GM18870 (cell line): ENCODE results near the gene ENHO.

Source experiments
- ATAC-seq: cut with Tn5 transposase; IDR thresholded peaks from one replicate; pipeline ENCODE4 v1.9.1; 2021; ENCODE audit warnings: moderate library complexity; ENCODE audit not compliant: unreplicated experiment

Gene ENHO

GRCh38 chr9:34555936-34556525 lies 33.2 kb upstream of the ENHO start:
- ATAC-seq: no peak

GRCh38 chr9:34555500-34555899 lies 32.7 kb upstream of the ENHO start:
- ATAC-seq: no peak

- ATAC-seq: no peak
These were observed 32.2 kb upstream of the ENHO start for GRCh38 chr9:34555002-34555348.

- no peak for ATAC-seq
These were observed 31.6 kb upstream of the ENHO start for GRCh38 chr9:34554211-34555001.

GRCh38 chr9:34553511-34554021 lies 30.8 kb upstream of the ENHO start:
- ATAC-seq: no peak

GRCh38 chr9:34552986-34553385 lies 30.2 kb upstream of the ENHO start:
- no peak for ATAC-seq

- ATAC-seq: no peak
These were observed 29.8 kb upstream of the ENHO start for GRCh38 chr9:34552606-34552981.

GRCh38 chr9:34551751-34552605 lies 29.2 kb upstream of the ENHO start:
- no peak for ATAC-seq

- ATAC-seq: no peak
These were observed 28.0 kb upstream of the ENHO start for GRCh38 chr9:34550681-34551270.

GRCh38 chr9:34550016-34550680 lies 27.4 kb upstream of the ENHO start:
- ATAC-seq: no peak

GRCh38 chr9:34549407-34549732 lies 26.6 kb upstream of the ENHO start:
- ATAC-seq: no peak

GRCh38 chr9:34547960-34548611 lies 25.3 kb upstream of the ENHO start:
- ATAC-seq: no peak

GRCh38 chr9:34546834-34547827 lies 24.3 kb upstream of the ENHO start:
- no peak for ATAC-seq

- ATAC-seq: no peak
These were observed 23.5 kb upstream of the ENHO start for GRCh38 chr9:34546102-34546833.

GRCh38 chr9:34545497-34545896 lies 22.7 kb upstream of the ENHO start:
- no peak for ATAC-seq

- ATAC-seq: no peak
These were observed 21.2 kb upstream of the ENHO start for GRCh38 chr9:34544035-34544434.

GRCh38 chr9:34541540-34541939 lies 18.8 kb upstream of the ENHO start:
- ATAC-seq: no peak

- no peak for ATAC-seq
These were observed 18.0 kb upstream of the ENHO start for GRCh38 chr9:34540827-34541226.

- ATAC-seq: no peak
These were observed 13.9 kb upstream of the ENHO start for GRCh38 chr9:34536685-34537084.
